ENCODE data around the gene IFT81.

- TF ChIP-seq CTCF (IDR thresholded peaks at IDR 0.05), result no peak
- TF ChIP-seq POLR2A (IDR thresholded peaks at IDR 0.05), result no peak
Observed at GRCh38 chr12:110197003-110197402, 72.8 kb downstream of the IFT81 start.
